Transverse colon (tissue), 4 donors: ENCODE data around the gene THSD7A. TPM values are rescaled to one million over a fixed set of nuclear protein-coding genes. Genes with fewer than 3 reads are reported as not detected.

Source experiments
- DNase-seq: peaks from one replicate; pipeline ENCODE4 v3.0.0-alpha.2; 2019
- H3K27ac ChIP-seq, 4 donors: fragments of 200-600 bp; sonication (generic); 2 replicates each; pipeline ENCODE4 v1.5.1; 2016 to 2018; ENCODE audit warnings: inconsistent platforms in 4 of 4
- H3K27me3 ChIP-seq: fragments of 200-600 bp; sonication (generic); 2 replicates; pipeline ENCODE4 v1.5.1; 2017; ENCODE audit warnings: inconsistent platforms
- H3K36me3 ChIP-seq, 4 donors: fragments of 200-600 bp; sonication (generic); 2 replicates each; pipeline ENCODE4 v1.5.1; 2017 to 2019; ENCODE audit warnings: inconsistent platforms in 4 of 4
- H3K4me1 ChIP-seq, 4 donors: fragments of 200-600 bp; sonication (generic); 2 replicates each; pipeline ENCODE4 v1.5.1; 2017 to 2020; ENCODE audit warnings: inconsistent platforms in 4 of 4
- H3K4me3 ChIP-seq, 4 donors: fragments of 200-600 bp; sonication (generic); 1 replicate in 1 of 4; 2 replicates in 3 of 4; pipeline versions ENCODE4 v1.5.1 to v1.6.1; 2017 to 2019; ENCODE audit warnings: inconsistent platforms in 4 of 4
- H3K9me3 ChIP-seq, 2 donors: fragments of 200-600 bp; sonication (generic); 2 replicates each; pipeline ENCODE4 v1.5.1; 2017 to 2019; ENCODE audit warnings: inconsistent platforms in 2 of 2
- CTCF ChIP-seq, 5 experiments: fragments of 200-600 bp in 3 of 5; fragments of 450-650 bp in 2 of 5; sonication (generic) in 3 of 5; IDR thresholded peaks; 1 replicate in 2 of 5; 2 replicates in 3 of 5; pipeline ENCODE4 v1.5.1; 2016 to 2017; ENCODE audit warnings: antibody characterized with exemption in 5 of 5, inconsistent platforms in 3 of 5, mild to moderate bottlenecking in 2 of 5, moderate library complexity in 1 of 5
- EP300 ChIP-seq: sonication (generic); formaldehyde crosslinking; IDR thresholded peaks from one replicate; pipeline ENCODE4 v1.6.1; 2017; ENCODE audit warnings: antibody characterized with exemption, low read depth
- POLR2A ChIP-seq: fragments of 450-650 bp; IDR thresholded peaks from one replicate; pipeline ENCODE4 v1.6.1; 2016; ENCODE audit warnings: antibody characterized with exemption, mild to moderate bottlenecking, moderate library complexity
- POLR2AphosphoS5 ChIP-seq, 3 donors: sonication (generic); formaldehyde crosslinking; IDR thresholded peaks; one replicate each; pipeline ENCODE4 v1.6.1; 2016; ENCODE audit warnings: antibody characterized with exemption in 3 of 3
- WGBS, 2 donors: methylation state at CpG; one replicate each; pipeline ENCODE4 v1.1.5; 2018; ENCODE audit warnings: low coverage in 1 of 2; 5-methylcytosine and 5-hydroxymethylcytosine counted together
- in situ Hi-C, 4 donors: fragments of 200-750 bp; cut with MboI; loops; one replicate each; pipeline versions ENCODE4 v1.15.0 to v1.15.1; 2017; ENCODE audit warnings: low sequenced_read_pairs in 3 of 4, low pct_ligation_motif_present in 1 of 4, low pct_unique_long_range_greater_than_20kb in 1 of 4
- intact Hi-C: fragments of 100-400 bp; cut with DNase I; formaldehyde crosslinking; loops from one replicate; pipeline ENCODE4 v1.15.1; 2023; ENCODE audit warnings: low total_unique reads
- total RNA-seq, 4 donors: library from RNA; depleted of rRNA; stranded (reverse); fragments of >200 nt; gene quantifications; one replicate each; pipeline ENCODE4 v1.1.0, GENCODE V29; 2016

The THSD7A gene
- total RNA-seq, 4 donors from 2014 or later = 1.9 to 18.9 (median 2.0) TPM

GRCh38 chr7:11804621-11805020 is 27.4 kb downstream of the THSD7A start:
- no peak overlapping the region for H3K27ac ChIP-seq
- H3K9me3 ChIP-seq = no peaks in the 10 kb centered on the region
- no peaks in the 10 kb centered on the region for H3K36me3 ChIP-seq
- no peak for TF ChIP-seq EP300
- TF ChIP-seq POLR2A = no peak
- no peak for TF ChIP-seq POLR2AphosphoS5 (IDR thresholded peaks at IDR 0.05)
- no peak for TF ChIP-seq CTCF (IDR thresholded peaks at IDR 0.05)
- no peak overlapping the region for H3K4me3 ChIP-seq
- in situ Hi-C loops = no loop called here
- H3K4me1 ChIP-seq = no peaks in the 10 kb centered on the region
- intact Hi-C loops = no loop called here
- 69 to 80% methylated on average over 4 of the region's 4 CpGs for WGBS, 2 donors
- no peaks in the 10 kb centered on the region for H3K27me3 ChIP-seq
- no peak for DNase-seq

DNA sequence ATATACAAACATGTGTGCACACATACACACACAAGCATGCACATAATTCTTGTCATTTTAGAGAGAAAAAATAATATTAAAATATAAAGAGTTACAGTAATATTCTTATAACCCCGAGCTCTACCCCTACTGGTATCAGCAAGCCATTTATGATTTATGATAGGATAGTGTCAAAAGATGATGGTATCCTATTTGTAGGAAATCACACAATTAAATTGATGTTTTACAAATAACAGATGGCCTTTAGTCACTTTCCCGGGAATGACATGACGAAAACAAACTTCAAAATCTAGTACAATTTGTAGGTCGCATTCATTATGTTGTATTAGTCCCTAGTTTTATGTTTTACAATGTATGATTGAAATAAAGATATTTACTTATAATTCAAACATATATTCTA is 36.8 kb downstream of the THSD7A start:
- no peaks in the 10 kb centered on the region for H3K27me3 ChIP-seq
- no peak for TF ChIP-seq POLR2AphosphoS5 (IDR thresholded peaks at IDR 0.05)
- no peak for TF ChIP-seq CTCF (IDR thresholded peaks at IDR 0.05)
- TF ChIP-seq EP300 = no peak
- TF ChIP-seq POLR2A = no peak
- DNase-seq = no peak
- no peaks in the 10 kb centered on the region for H3K36me3 ChIP-seq
- H3K27ac ChIP-seq = no peak overlapping the region
- WGBS, 2 donors = 72 to 85% methylated on average over 4 of the region's 4 CpGs
- no peaks in the 10 kb centered on the region for H3K4me1 ChIP-seq
- intact Hi-C loops = no loop called here
- H3K4me3 ChIP-seq = no peak overlapping the region
- H3K9me3 ChIP-seq = no peaks in the 10 kb centered on the region
- in situ Hi-C loops = no loop called here

DNA sequence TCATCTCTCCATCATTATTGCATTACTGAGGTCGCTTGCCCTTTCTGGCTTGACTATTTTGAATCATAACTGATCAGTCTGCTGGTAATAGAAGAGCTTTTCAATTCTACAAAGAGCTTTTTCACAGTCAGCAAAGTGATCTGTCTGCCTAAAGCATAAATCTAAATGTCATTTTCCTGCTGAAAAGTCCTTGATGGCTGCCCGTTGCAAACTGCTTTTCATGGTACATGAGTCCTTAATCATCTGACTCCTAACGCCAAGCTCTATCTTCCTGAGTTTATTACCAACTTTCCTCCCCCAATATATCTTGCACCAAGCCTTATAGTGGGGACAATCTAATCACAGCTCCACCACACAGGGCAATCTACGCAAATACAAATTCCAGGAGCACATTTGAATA is 39.8 kb downstream of the THSD7A start:
- Histone ChIP-seq H3K4me1 (peaks cover 0 to 3% (median 0%) of the 10 kb centered on the region in 4 donors), H3K36me3 (no peaks in the 10 kb centered on the region), H3K9me3 (no peaks in the 10 kb centered on the region), H3K27ac (no peak overlapping the region), H3K27me3 (no peaks in the 10 kb centered on the region), H3K4me3 (no peak overlapping the region)
- 78 to 89% methylated on average over 3 to 4 of the region's 4 CpGs for WGBS, 2 donors
- intact Hi-C loops = no loop called here
- DNase-seq = no peak
- in situ Hi-C loops = no loop called here
- TF ChIP-seq POLR2A = no peak
- TF ChIP-seq POLR2AphosphoS5 (IDR thresholded peaks at IDR 0.05) = no peak
- TF ChIP-seq EP300 = no peak
- TF ChIP-seq CTCF (IDR thresholded peaks at IDR 0.05) = no peak

GRCh38 chr7:11788568-11788967 is 43.4 kb downstream of the THSD7A start:
- intact Hi-C loops = no loop called here
- Histone ChIP-seq H3K9me3 (no peaks in the 10 kb centered on the region), H3K27ac (no peak overlapping the region), H3K27me3 (no peaks in the 10 kb centered on the region), H3K4me3 (no peak overlapping the region), H3K4me1 (peaks cover 0 to 3% (median 0%) of the 10 kb centered on the region in 4 donors), H3K36me3 (no peaks in the 10 kb centered on the region)
- TF ChIP-seq POLR2A (no peak), CTCF (IDR thresholded peaks at IDR 0.05) (no peak), POLR2AphosphoS5 (IDR thresholded peaks at IDR 0.05) (no peak), EP300 (no peak)
- DNase-seq = no peak
- in situ Hi-C loops = no loop called here
- 84 to 88% methylated on average over 3 of the region's 3 CpGs for WGBS, 2 donors
